CD14-positive monocyte (primary cell): ENCODE data around the gene KCNE1. TPM values are rescaled to one million over a fixed set of nuclear protein-coding genes. Genes with fewer than 3 reads are reported as not detected.
"Not testable (repeated sequence)": the region's sequence is repeated elsewhere in the genome, so short reads cannot be mapped to it uniquely, and the experiment has no call there.

ENCODE experiments used
- DNase-seq, 3 donors: peaks; one replicate each; pipeline ENCODE4 v3.0.0-alpha.2; 2011 to 2022
- H2AFZ ChIP-seq: 2 replicates; pipeline ENCODE4 v1.6.0; 2012; ENCODE audit warnings: mild to moderate bottlenecking, low read depth, low read length, inconsistent platforms; ENCODE audit not compliant: insufficient read depth, poor library complexity, severe bottlenecking
- H3K27ac ChIP-seq, 2 donors: 1 replicate in 1 of 2; 2 replicates in 1 of 2; pipeline ENCODE4 v1.5.1; 2012 to 2013; ENCODE audit warnings: low read length in 2 of 2, control low read depth in 1 of 2, inconsistent platforms in 1 of 2, low read depth in 1 of 2, mild to moderate bottlenecking in 1 of 2
- H3K27me3 ChIP-seq, 2 donors: one replicate each; pipeline versions ENCODE4 v1.6.0 to v1.6.1; 2011 to 2013; ENCODE audit warnings: low read length in 2 of 2; ENCODE audit not compliant: control insufficient read depth in 2 of 2, insufficient read depth in 2 of 2
- H3K36me3 ChIP-seq, 2 donors: replicated peaks in 1 of 2; 1 replicate in 1 of 2; 2 replicates in 1 of 2; pipeline versions ENCODE4 v1.5.1 to v1.6.1; 2012 to 2013; ENCODE audit warnings: low read length in 2 of 2, control low read depth in 1 of 2, inconsistent platforms in 1 of 2, mild to moderate bottlenecking in 1 of 2; ENCODE audit not compliant: insufficient read depth in 2 of 2, control insufficient read depth in 1 of 2
- H3K4me1 ChIP-seq, 2 donors: 1 replicate in 1 of 2; 2 replicates in 1 of 2; pipeline versions ENCODE4 v1.5.1 to v1.6.1; 2012 to 2013; ENCODE audit warnings: low read length in 2 of 2, control low read depth in 1 of 2, inconsistent platforms in 1 of 2, mild to moderate bottlenecking in 1 of 2, moderate library complexity in 1 of 2; ENCODE audit not compliant: insufficient read depth in 2 of 2, control insufficient read depth in 1 of 2
- H3K4me2 ChIP-seq: replicated peaks from 2 replicates; pipeline ENCODE3; 2012; ENCODE audit warnings: low read length, moderate library complexity, mild to moderate bottlenecking; ENCODE audit not compliant: poor library complexity, severe bottlenecking; ENCODE audit errors: extremely low read depth
- H3K4me3 ChIP-seq, 3 experiments: fragments of 200-600 bp in 1 of 3; sonication (generic) in 1 of 3; replicated peaks in 1 of 3; 1 replicate in 2 of 3; 2 replicates in 1 of 3; pipeline ENCODE4 v1.5.1; 2011 to 2013; ENCODE audit warnings: low read length in 3 of 3, mild to moderate bottlenecking in 3 of 3, control low read depth in 2 of 3, low read depth in 2 of 3, inconsistent platforms in 1 of 3, moderate library complexity in 1 of 3
- H3K79me2 ChIP-seq: 2 replicates; pipeline ENCODE4 v1.6.0; 2012; ENCODE audit warnings: mild to moderate bottlenecking, control low read depth, inconsistent platforms, low read length, moderate library complexity; ENCODE audit not compliant: insufficient read depth
- H3K9ac ChIP-seq: 2 replicates; pipeline ENCODE4 v1.6.0; 2017; ENCODE audit warnings: low read length, mild to moderate bottlenecking; ENCODE audit not compliant: insufficient read depth, poor library complexity, severe bottlenecking
- H3K9me3 ChIP-seq, 2 donors: replicated peaks in 1 of 2; 1 replicate in 1 of 2; 2 replicates in 1 of 2; pipeline versions ENCODE4 v1.5.1 to v1.6.1; 2012 to 2013; ENCODE audit warnings: low read length in 2 of 2, control low read depth in 1 of 2; ENCODE audit not compliant: control insufficient read depth in 1 of 2, insufficient read depth in 1 of 2
- H4K20me1 ChIP-seq: 2 replicates; pipeline ENCODE4 v1.6.0; 2012; ENCODE audit warnings: mild to moderate bottlenecking, low read length, control low read depth, moderate library complexity; ENCODE audit not compliant: insufficient read depth
- H3K27ac Mint-ChIP-seq, 7 donors: one replicate each; pipeline ENCODE4 v1.8.0; 2020; ENCODE audit warnings: mild to moderate bottlenecking in 7 of 7, mixed read lengths in 7 of 7, moderate library complexity in 6 of 7, inconsistent platforms in 2 of 7
- H3K27me3 Mint-ChIP-seq, 3 donors: one replicate each; pipeline ENCODE4 v1.8.0; 2021 to 2022; ENCODE audit warnings: low read depth in 3 of 3, mild to moderate bottlenecking in 3 of 3, mixed read lengths in 3 of 3, moderate library complexity in 3 of 3, inconsistent platforms in 1 of 3
- H3K36me3 Mint-ChIP-seq, 2 donors: one replicate each; pipeline ENCODE4 v1.8.0; 2020; ENCODE audit warnings: mixed read lengths in 2 of 2, inconsistent platforms in 1 of 2, mild to moderate bottlenecking in 1 of 2
- H3K4me1 Mint-ChIP-seq: one replicate; pipeline ENCODE4 v1.8.0; 2020; ENCODE audit warnings: mild to moderate bottlenecking, mixed read lengths
- H3K4me3 Mint-ChIP-seq, 2 donors: one replicate each; pipeline ENCODE4 v1.8.0; 2020; ENCODE audit warnings: mild to moderate bottlenecking in 2 of 2, mixed read lengths in 2 of 2, moderate library complexity in 1 of 2
- H3K9me3 Mint-ChIP-seq, 7 donors: one replicate each; pipeline ENCODE4 v1.8.0; 2020 to 2022; ENCODE audit warnings: mixed read lengths in 7 of 7, mild to moderate bottlenecking in 6 of 7, moderate library complexity in 6 of 7, inconsistent platforms in 2 of 7
- WGBS: methylation state at CpG from one replicate; pipeline ENCODE4 v1.1.5; 2013; ENCODE audit warnings: missing lambda C conversion rate; ENCODE audit not compliant: insufficient coverage; 5-methylcytosine and 5-hydroxymethylcytosine counted together
- intact Hi-C, 2 donors: fragments of 100-400 bp; cut with micrococcal nuclease; formaldehyde crosslinking; loops; one replicate each; pipeline versions ENCODE4 v1.15.0 to v1.15.1; 2023
- polyA plus RNA-seq, 3 donors: library from polyadenylated mRNA; depleted of rRNA in 1 of 3; unstranded in 2 of 3; stranded (reverse) in 1 of 3; fragments of 300-500 nt in 2 of 3; fragments of >200 nt in 1 of 3; fragmentation: Illumina TruSeq in 2 of 3; gene quantifications; 1 replicate in 2 of 3; 2 replicates in 1 of 3; pipeline ENCODE4 v1.2.3, GENCODE V29; 2012 to 2021
- small RNA-seq: library from RNA; depleted of rRNA; stranded (forward); fragments of <200 nt; gene quantifications from one replicate; pipeline ENCODE3, GENCODE V24; 2012; ENCODE audit warnings: low read depth; ENCODE audit not compliant: insufficient read length

KCNE1 gene
- polyA plus RNA-seq, 3 donors, result 1.5 to 15.9 (median 3.2) TPM

DNA sequence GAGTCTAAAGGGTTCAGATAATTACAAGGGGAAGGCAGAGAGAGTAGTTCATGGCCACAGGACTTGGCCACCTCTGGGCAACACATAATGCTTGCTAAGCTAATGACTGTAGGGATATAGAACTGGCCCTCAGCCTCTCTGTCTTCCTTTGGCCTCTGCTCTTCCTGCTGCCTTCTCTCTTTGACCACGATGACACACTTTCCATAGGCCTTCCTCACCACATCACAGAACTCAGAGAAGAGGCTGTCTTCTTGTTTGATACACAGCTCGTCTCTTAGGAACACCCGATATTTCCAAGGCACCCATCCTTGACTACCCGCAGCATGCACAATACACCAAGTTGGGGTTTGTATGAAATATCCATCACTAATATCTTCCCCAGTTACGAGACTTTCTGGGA, 111.5 kb downstream of the KCNE1 start:
- DNase-seq, H3K4me3 Mint-ChIP-seq, H4K20me1 ChIP-seq, H3K27ac ChIP-seq, H3K36me3 ChIP-seq, H3K79me2 ChIP-seq, H3K27ac Mint-ChIP-seq, H3K4me1 Mint-ChIP-seq, H3K36me3 Mint-ChIP-seq, H3K4me3 ChIP-seq, H3K27me3 ChIP-seq, H3K4me1 ChIP-seq, intact Hi-C loops, H3K27me3 Mint-ChIP-seq, H3K9me3 Mint-ChIP-seq, H2AFZ ChIP-seq, H3K4me2 ChIP-seq, H3K9ac ChIP-seq, H3K9me3 ChIP-seq: not testable (repeated sequence)
- no CpG with 5 or more reads among the region's 5 CpGs for WGBS

Small RNA genes within 50 kb of the gene (small RNA-seq; reads per million reads assigned to genes)
- not detected for gene RF00614

Other genes starting within 250 kb of the KCNE1 start
- gene KCNE2, start 148.2 kb downstream of the KCNE1 start, polyA plus RNA-seq, result under 1 TPM in 1 of 3 donors, not detected in 2; 0.27 TPM
- gene SMIM11, start 136.7 kb downstream of the KCNE1 start, polyA plus RNA-seq, result 10 to 100 TPM in 1 of 3 donors, 1 to 10 TPM in 2; 1.8 to 10.7 (median 4.0) TPM
- gene SMIM34, start 88.3 kb downstream of the KCNE1 start, polyA plus RNA-seq, result under 1 TPM in 1 of 3 donors, not detected in 2; 0.21 TPM
- 10 to 100 TPM in 2 of 3 donors, 1 to 10 TPM in 1; 5.2 to 17.5 (median 15.1) TPM for gene RCAN1, start 102.9 kb upstream of the KCNE1 start, polyA plus RNA-seq
- gene CLIC6, start 156.8 kb upstream of the KCNE1 start, polyA plus RNA-seq, result not detected